Activated naive CD4-positive, alpha-beta T cell treated with anti-CD3 and anti-CD28 coated beads, Interleukin-2, amount 50 U/mL, for 24 hours (primary cell): Measurements from ENCODE around the gene ARPC2.

Experiments
- H3K27ac Mint-ChIP-seq: one replicate; pipeline ENCODE4 v1.8.0; 2021; ENCODE audit warnings: mild to moderate bottlenecking, mixed read lengths
- H3K27me3 Mint-ChIP-seq: one replicate; pipeline ENCODE4 v1.8.0; 2021; ENCODE audit warnings: mixed read lengths
- H3K36me3 Mint-ChIP-seq: one replicate; pipeline ENCODE4 v1.8.0; 2021; ENCODE audit warnings: mixed read lengths
- H3K4me1 Mint-ChIP-seq: one replicate; pipeline ENCODE4 v1.8.0; 2021; ENCODE audit warnings: mixed read lengths
- H3K4me3 Mint-ChIP-seq: one replicate; pipeline ENCODE4 v1.8.0; 2021; ENCODE audit warnings: mild to moderate bottlenecking, mixed read lengths
- H3K9me3 Mint-ChIP-seq: one replicate; pipeline ENCODE4 v1.8.0; 2021; ENCODE audit warnings: mixed read lengths

ARPC2 gene

DNA sequence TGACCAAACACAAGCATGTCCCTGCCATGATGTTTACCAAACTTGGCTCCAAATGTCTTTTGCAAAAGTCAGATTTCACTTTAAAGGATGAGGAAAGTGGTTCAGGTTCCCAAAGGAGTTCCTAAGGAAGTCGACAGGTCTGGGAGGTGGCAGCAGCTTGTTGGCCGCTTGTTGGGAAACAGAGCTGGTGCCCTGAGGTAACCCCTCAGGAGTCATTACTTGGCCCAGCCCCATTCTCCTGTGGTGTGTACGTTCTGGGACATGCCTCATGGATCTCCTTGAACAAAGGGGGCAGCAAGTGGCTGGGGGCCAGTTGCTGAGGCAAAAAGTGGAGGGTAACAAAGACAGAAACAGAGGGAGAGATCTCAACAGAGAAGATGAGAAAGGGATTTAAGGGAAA, 64.5 kb downstream of the ARPC2 start:
- H3K36me3 Mint-ChIP-seq, result peaks cover 8% of the 10 kb centered on the region
- no peak overlapping the region for H3K27ac Mint-ChIP-seq
- no peak overlapping the region for H3K4me3 Mint-ChIP-seq
- peaks cover 57% of the 10 kb centered on the region for H3K4me1 Mint-ChIP-seq
- H3K9me3 Mint-ChIP-seq, result no peaks in the 10 kb centered on the region
- no peaks in the 10 kb centered on the region for H3K27me3 Mint-ChIP-seq

DNA sequence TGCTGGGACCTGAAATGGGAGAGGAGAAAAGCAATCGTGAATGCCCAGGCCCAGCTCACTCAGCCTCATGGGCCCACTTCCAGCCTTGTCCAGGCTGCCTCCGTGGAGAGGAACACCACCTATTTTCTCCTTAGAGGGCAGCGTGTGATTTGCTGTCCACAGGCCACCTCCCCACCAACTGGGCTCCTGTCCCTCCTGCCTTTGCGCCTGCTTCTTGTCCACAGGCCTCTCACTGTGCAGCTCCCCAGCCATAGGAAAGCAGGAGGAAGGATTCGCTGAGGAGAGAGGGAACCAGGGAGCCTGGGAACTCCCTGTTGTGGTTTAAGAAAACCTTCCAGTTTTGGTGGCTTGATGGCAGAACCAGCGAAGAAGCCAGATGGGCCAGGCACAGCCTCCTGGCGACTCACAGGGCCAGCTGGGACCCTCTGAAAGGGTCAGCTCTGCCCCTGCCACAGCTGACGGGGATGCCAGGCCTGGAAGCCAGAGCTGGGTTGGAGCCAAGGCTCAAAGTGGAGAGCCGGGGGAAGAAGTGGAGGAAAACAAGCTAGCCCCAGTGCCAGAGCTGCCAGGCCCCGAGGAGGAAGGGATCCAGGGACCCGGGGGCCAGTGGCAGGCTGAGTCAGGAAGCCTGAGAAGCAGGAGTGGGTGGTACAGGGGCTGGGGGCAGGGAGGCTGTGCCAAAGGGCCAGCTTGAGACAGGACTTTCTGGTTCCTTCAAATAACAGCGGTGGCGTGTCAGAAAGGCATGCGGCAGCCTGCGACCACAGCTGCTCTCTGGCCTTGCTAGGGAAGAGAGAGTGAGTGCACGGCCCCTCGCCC, 65.4 kb downstream of the ARPC2 start:
- Mint-ChIP-seq H3K4me1 (peaks cover 65% of the 10 kb centered on the region), H3K36me3 (peaks cover 8% of the 10 kb centered on the region), H3K27me3 (no peaks in the 10 kb centered on the region), H3K9me3 (no peaks in the 10 kb centered on the region), H3K27ac (no peak overlapping the region), H3K4me3 (no peak overlapping the region)

DNA sequence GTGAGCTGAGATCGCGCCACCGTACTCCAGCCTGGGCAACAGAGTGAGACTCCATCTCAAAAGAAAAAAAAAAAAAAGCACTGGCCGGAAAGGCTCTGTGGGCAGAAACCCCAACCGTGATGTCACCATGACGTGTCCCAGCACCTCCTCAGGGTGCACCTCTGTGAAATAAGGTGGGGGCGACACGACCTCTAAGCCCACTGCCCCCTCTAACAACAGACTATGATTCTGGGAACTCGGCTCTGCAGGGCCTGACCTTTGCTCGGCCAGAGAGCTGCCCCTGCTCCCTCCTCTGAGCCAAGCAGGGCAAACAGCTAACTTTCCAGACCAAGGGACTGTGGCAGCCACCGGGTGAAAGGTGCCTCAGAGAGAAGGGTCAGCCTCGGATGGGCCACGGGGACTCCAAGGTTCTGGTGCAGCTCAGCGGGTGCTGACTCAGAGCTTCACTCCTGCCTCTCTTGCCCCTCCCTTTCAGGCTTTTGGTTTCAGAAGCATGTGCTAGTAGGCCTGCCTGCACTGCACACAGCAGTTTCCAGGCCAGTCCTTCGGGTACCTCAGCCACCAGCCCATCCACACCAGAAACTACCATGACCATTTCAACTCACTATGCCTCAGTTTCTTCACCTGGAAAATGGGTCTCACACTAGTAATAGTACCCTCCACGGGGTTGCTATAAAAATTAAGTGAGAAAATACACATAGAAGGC, 67.3 kb downstream of the ARPC2 start:
- Mint-ChIP-seq H3K4me3 (peak overlapping the region; percentile 40), H3K27me3 (no peaks in the 10 kb centered on the region), H3K36me3 (peaks cover 6% of the 10 kb centered on the region), H3K27ac (peak overlapping the region; percentile 98), H3K9me3 (no peaks in the 10 kb centered on the region), H3K4me1 (peaks cover 78% of the 10 kb centered on the region)

DNA sequence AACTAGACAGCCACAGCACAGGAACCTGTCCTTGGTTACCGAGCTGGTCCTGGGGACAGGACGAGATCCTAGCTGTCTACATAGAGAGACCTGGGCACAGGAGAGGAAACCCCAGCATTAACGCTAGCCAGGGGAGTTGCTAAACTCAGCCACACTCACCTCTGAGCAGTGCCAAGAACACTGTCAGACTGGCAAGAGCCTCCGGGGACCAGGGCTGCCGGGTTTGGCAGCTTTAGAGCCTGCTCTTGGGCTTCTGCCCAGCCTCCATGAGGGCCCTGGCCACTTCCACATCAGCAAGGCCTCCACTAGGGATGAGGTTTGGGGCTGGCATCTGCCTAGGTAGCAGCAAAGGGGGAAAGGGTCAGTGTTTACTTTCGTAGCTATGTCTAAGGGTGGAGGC, 68.6 kb downstream of the ARPC2 start:
- H3K9me3 Mint-ChIP-seq, result no peaks in the 10 kb centered on the region
- no peaks in the 10 kb centered on the region for H3K27me3 Mint-ChIP-seq
- peak overlapping the region; percentile 87 for H3K4me3 Mint-ChIP-seq
- peaks cover 81% of the 10 kb centered on the region for H3K4me1 Mint-ChIP-seq
- peak overlapping the region; percentile 98 for H3K27ac Mint-ChIP-seq
- H3K36me3 Mint-ChIP-seq, result peaks cover 2% of the 10 kb centered on the region

DNA sequence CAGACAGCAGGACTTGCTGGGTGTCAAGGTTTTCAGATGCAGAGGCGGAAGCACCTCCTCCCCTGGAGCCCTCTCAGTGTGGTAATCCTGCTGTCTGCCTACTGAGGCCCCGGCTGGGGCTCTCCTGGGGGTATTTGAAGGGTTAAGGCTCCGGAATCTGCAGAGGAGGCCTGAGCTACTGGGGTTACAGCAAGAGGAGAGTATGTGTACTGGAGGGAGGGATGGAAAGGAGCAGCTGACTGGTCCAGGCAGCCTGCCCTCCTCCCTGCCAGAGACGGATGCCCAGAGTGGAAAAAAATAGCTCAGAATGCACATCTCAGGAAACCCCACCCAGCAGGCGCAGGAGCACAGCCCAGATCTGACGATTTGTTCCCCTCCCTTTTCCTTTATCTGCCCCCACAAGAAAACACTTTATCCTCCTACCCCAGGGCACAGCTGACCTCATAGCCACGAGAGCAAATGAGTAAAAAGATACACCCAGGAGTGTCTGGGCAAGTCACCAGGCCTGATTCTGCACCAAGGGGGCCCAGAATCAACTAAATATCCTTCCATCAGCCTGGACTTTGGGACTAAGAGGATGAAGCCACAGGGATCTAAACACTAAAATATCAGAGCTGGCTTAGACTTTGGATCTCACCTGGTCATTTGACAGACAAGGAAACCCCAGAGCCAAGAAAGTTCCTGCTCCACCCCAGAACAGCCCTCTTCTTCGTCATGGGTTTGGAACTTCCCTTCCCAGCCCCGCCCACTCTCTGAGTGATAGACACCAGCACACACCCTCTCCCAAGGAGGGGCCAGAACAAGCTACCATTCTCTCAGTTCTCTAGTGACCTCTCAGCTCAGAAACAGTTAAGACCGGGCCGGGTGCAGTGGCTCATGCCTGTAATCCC, 69.8 kb downstream of the ARPC2 start:
- H3K27ac Mint-ChIP-seq, result peak overlapping the region; percentile 98
- H3K4me3 Mint-ChIP-seq, result peak overlapping the region; percentile 87
- H3K36me3 Mint-ChIP-seq, result no peaks in the 10 kb centered on the region
- no peaks in the 10 kb centered on the region for H3K9me3 Mint-ChIP-seq
- H3K4me1 Mint-ChIP-seq, result peaks cover 83% of the 10 kb centered on the region
- H3K27me3 Mint-ChIP-seq, result no peaks in the 10 kb centered on the region

DNA sequence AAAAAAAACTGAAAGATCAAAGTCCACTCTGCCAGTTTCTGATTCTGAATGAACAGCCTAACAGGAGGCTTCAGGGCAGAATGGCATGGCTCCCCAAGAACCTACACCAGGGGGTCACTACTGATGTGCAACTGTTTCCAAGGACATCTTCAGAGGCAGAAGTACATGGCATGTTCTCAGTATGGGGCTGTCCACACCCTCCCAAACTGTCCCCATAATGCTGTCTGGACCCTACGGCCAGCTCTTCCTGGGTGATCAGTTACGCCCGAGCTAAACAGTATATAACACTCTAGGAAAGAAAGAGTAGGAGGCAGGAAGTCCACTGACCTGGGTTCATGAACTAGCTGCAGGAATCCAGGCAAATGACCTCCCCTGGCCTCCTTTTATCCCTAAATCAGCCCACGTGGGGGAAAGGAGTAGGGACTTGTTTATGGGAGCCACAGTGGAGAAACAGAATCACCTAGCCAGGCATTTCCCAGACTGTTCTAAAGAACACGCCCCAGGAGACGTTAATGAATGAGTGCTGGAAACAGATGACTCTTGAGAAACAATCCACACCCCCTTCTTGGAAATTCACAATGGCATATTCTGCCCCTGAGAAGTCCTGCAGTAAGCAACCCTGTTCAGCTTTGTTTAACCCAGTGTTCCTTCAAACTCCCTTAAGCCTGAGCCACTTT, 72.8 kb downstream of the ARPC2 start:
- Mint-ChIP-seq H3K4me3 (peak overlapping the region; percentile 92), H3K27me3 (no peaks in the 10 kb centered on the region), H3K9me3 (no peaks in the 10 kb centered on the region), H3K4me1 (peaks cover 78% of the 10 kb centered on the region), H3K36me3 (no peaks in the 10 kb centered on the region), H3K27ac (peak overlapping the region; percentile 94)

DNA sequence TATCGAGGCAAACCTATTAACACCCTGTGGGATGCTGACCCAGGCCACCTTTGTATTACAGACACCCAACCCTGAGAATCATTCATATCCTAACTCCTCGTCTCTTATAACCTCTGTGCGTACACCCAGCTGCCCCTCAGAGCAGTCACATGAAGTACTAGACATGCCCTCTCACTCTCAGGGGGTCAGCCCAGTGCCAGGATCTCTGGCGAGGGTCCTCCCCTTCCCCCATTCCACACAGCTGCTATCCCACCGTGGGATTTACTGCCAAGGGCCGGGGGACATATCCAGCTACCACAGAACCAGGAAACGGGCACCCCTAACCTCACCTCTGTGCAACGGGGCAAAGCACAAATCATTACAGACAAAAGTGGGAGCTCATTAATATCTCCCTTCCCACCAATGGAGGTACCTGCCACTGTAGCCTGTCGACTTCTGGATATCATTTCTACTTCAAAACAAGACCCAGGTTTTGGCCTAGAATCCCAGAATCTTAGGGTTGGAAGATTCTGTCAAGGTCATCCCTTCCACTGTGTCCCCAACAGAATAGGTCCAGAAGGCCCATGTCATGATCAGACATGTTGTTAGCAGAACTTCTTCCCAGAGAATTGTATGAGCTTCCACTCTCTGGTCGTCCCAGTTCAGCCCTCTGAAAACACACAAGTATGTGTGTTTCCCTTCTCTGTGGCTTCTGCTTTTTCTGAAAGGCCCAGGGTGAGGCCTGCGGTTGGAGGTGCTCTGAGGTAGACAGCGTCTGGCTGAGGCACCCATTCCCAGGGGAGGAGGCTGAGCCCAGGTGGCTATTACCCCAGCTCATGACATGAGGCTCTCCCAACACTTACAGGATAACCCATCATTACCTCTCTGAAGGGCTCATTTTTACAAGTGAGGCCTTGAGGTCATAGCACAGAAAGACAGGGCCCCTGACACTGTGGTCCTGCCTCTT, 73.6 kb downstream of the ARPC2 start:
- peak overlapping the region; percentile 92 for H3K4me3 Mint-ChIP-seq
- no peaks in the 10 kb centered on the region for H3K9me3 Mint-ChIP-seq
- peaks cover 70% of the 10 kb centered on the region for H3K4me1 Mint-ChIP-seq
- H3K27ac Mint-ChIP-seq, result peak overlapping the region; percentile 94
- no peaks in the 10 kb centered on the region for H3K36me3 Mint-ChIP-seq
- H3K27me3 Mint-ChIP-seq, result no peaks in the 10 kb centered on the region

DNA sequence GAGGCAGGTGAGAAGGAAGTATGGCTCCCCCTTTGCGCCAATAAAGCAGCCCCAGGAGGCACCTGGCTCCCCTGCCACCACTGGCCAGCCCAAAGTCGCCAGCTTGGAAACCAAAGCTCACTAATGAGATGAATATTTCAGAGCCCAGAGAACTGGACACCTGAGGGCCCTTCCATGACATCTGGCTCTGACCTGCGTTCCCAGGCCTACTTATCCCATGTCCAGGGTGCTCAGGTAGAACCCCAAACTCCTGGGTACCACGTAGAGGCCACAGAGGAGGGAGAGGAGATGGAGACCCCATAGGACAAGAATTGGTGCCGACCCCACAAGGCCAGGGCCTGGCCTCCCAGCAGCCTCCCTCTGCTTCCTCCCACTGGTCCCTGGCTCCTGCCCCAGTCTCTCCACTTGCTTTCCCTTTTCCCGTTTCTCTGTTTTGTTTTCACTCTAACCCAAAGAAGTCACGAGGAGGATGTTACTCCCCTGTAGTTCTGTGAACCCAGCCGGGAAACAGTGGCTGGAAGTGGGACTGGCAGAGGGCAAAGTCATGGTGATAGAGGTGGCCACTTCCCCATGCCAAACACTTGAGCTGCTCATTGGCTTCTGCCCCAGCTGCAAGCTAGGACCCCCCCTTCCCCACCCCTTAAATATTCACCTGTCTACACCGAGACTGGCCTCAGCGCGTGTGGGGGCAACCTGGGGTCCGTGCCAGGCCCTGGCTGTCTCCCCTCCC, 74.5 kb downstream of the ARPC2 start:
- H3K27ac Mint-ChIP-seq, result peak overlapping the region; percentile 94
- H3K27me3 Mint-ChIP-seq, result no peaks in the 10 kb centered on the region
- peaks cover 61% of the 10 kb centered on the region for H3K4me1 Mint-ChIP-seq
- no peaks in the 10 kb centered on the region for H3K9me3 Mint-ChIP-seq
- peak overlapping the region; percentile 92 for H3K4me3 Mint-ChIP-seq
- H3K36me3 Mint-ChIP-seq, result no peaks in the 10 kb centered on the region

DNA sequence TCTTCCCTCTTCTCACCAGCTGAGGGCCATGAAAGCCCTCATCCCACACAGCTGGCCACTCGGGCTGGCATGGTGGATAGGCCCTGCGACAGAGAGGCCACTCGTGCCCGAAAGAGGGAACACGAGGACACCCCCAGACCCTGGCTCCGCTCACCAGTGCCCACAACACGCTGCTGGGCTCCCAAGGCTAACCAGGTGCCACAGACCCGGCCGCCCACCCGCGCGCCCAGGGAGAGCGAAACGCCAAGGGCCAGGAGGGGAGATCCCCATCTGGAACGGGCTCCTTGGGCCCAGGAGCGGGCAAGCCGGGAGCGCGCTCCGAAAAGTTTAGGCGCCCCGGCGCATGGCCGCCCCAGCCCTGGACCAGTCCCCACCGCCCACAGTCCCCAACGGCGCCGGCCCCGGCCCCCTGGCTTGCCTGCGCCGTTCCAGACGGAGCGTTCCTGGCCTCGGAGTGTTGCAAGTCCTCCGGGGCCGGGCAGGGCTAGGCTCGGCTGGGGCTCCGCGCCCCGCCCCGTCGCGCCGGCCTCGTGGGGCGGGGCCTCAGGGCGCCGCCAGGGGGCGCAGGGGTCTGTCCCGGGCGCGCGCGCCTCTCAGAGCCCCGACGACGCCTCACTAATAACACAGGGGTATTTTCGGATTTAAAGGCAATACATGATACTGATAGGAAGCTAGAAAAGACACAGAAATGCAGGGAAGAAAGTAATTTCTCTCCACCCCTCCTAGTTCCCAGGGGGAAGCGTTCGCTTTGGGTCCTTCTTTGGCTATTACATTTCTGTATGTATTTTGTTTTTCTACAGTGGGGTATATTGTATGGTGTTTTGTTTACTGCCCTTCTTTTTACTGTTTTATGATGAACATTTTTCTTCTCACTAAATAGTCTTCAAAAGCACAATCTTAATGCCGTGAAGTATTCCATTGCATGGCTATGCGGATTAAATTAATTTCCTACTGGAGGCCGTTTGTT, 75.3 kb downstream of the ARPC2 start, which contains the start of gene TMBIM1:
Gene TMBIM1, minus strand, starts transcription at position 456 of the 967 bp plus-strand sequence. CDS start 10,362 bp downstream, outside the sequence.
- Mint-ChIP-seq H3K27me3 (no peaks in the 10 kb centered on the region), H3K4me1 (peaks cover 52% of the 10 kb centered on the region), H3K27ac (peak within 1 kb of the TSS; percentile 94), H3K4me3 (peak within 1 kb of the TSS; percentile 92), H3K9me3 (no peaks in the 10 kb centered on the region), H3K36me3 (no peaks in the 10 kb centered on the region)

DNA sequence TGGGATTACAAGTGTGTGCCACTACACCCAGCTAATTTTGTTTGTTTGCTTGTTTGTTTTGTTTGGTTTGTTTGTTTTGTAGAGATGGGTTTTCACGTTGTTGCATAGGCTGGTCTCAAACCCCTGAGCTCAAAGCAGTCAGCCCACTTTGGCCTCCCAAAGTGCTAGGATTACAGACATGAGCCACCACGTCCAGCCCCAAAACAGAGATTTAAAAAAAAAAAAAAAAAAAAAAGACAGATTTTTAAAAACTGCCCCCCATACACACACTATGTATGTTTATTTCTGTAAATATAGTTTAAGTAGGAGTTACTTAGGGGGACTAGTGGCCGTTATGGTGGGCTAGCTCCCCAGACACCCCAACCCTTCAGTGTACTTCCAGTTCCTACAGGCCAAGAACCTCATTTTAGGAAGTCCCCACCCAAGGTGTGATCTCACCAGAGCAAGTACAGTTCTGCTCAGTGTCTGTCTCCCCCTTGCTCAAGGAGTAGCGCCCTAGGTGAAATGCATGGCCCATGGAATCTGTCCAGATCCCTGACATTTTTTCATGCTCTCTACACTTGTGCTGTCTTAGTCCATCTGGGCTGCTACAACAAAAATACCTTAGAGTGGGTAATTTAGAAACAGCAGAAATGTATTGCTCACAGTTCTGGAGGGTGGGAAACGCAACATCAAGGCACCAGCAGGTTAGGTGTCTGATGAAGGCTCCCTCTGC, 76.9 kb downstream of the ARPC2 start:
- Mint-ChIP-seq H3K4me1 (peaks cover 40% of the 10 kb centered on the region), H3K27ac (peak overlapping the region; percentile 68), H3K4me3 (no peak overlapping the region), H3K36me3 (no peaks in the 10 kb centered on the region), H3K9me3 (no peaks in the 10 kb centered on the region), H3K27me3 (no peaks in the 10 kb centered on the region)

DNA sequence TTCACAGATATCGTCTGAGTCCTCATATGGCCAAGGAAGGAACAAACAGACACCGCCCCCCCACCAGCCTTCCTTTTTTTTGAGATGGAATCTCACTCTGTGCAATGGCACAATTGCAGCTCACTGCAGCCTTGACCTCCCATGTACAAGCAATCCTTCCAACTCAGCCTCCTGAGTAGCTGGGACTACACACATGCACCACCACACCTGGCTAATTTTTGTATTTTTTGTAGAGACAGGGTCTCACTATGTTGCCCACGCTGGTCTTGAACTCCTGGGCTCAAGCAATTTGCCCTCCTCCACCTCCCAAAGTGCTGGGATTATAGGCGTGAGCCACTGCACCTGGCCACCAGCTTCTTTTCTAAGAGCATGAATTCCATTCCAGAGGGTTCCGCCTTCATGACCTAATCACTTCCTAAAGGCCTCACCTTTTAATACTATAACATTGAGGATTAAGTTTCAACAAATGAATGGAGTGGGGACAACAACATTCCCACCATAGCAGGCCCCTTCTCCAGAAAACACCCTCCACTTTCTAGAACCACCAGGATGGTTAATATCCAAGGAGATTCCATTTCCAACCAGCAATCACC, 77.5 kb downstream of the ARPC2 start:
- Mint-ChIP-seq H3K4me1 (peaks cover 34% of the 10 kb centered on the region), H3K9me3 (no peaks in the 10 kb centered on the region), H3K36me3 (no peaks in the 10 kb centered on the region), H3K4me3 (no peak overlapping the region), H3K27ac (no peak overlapping the region), H3K27me3 (no peaks in the 10 kb centered on the region)

DNA sequence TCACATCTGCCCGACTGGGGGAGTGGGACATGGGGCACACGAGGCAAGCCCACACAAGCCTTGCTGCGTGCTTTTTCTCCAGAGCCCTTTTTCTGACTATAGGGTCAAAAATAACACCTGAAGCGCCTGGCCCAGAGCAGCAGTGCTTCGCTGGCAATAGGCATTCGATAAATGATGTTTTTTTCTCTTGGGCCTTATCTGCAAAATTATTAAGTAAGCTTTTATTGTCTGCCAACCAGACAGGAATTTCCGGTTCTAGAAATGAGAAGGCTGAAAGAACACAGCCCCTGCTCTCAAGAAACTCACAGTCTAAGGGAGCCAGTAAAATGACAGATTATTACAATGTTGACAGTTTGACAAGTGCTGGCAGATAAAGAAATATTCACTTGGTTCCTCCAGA, 78.0 kb downstream of the ARPC2 start:
- H3K27ac Mint-ChIP-seq, result no peak overlapping the region
- no peaks in the 10 kb centered on the region for H3K9me3 Mint-ChIP-seq
- H3K27me3 Mint-ChIP-seq, result no peaks in the 10 kb centered on the region
- H3K36me3 Mint-ChIP-seq, result no peaks in the 10 kb centered on the region
- H3K4me1 Mint-ChIP-seq, result peaks cover 29% of the 10 kb centered on the region
- no peak overlapping the region for H3K4me3 Mint-ChIP-seq
